Endothelial cell (in vitro differentiated cells): Measurements from ENCODE around the gene XRRA1. TPM values are rescaled to one million over a fixed set of nuclear protein-coding genes. Genes with fewer than 3 reads are reported as not detected.

ENCODE experiments used
- DNase-seq: peaks from one replicate; pipeline ENCODE4 v3.0.0; 2021; ENCODE audit warnings: low spot score
- H3K27ac Mint-ChIP-seq: one replicate; pipeline ENCODE4 v1.8.0; 2021; ENCODE audit warnings: mixed read lengths, inconsistent platforms; ENCODE audit not compliant: unreplicated experiment
- H3K27me3 Mint-ChIP-seq: one replicate; pipeline ENCODE4 v1.8.0; 2021; ENCODE audit warnings: mild to moderate bottlenecking, moderate library complexity, mixed read lengths, inconsistent platforms; ENCODE audit not compliant: unreplicated experiment
- H3K36me3 Mint-ChIP-seq: one replicate; pipeline ENCODE4 v1.8.0; 2021; ENCODE audit warnings: mild to moderate bottlenecking, low read depth, mixed read lengths, inconsistent platforms; ENCODE audit not compliant: unreplicated experiment
- H3K4me1 Mint-ChIP-seq: one replicate; pipeline ENCODE4 v1.8.0; 2021; ENCODE audit warnings: mild to moderate bottlenecking, mixed read lengths, inconsistent platforms; ENCODE audit not compliant: unreplicated experiment
- H3K4me3 Mint-ChIP-seq: one replicate; pipeline ENCODE4 v1.8.0; 2021; ENCODE audit warnings: mild to moderate bottlenecking, mixed read lengths, inconsistent platforms; ENCODE audit not compliant: unreplicated experiment
- H3K9me3 Mint-ChIP-seq: one replicate; pipeline ENCODE4 v1.8.0; 2021; ENCODE audit warnings: mixed read lengths, inconsistent platforms; ENCODE audit not compliant: unreplicated experiment
- CTCF ChIP-seq: fragments of 200-600 bp; sonication (generic); IDR thresholded peaks from one replicate; pipeline ENCODE4 v1.5.0; 2021; ENCODE audit warnings: antibody characterized with exemption; ENCODE audit not compliant: unreplicated experiment
- total RNA-seq: library from RNA; stranded (reverse); fragmentation: NEBNext Ultra II Directional; extraction: Animal tissue kit (Norgen Biotek cat#: 25700); gene quantifications from one replicate; pipeline ENCODE4 v1.2.1, GENCODE V29; 2021; ENCODE audit not compliant: unreplicated experiment

XRRA1 gene
- total RNA-seq, 1 donor from 2014 or later: 8.0 TPM

- DNase-seq: no peak
- Mint-ChIP-seq H3K27ac (no peak overlapping the region), H3K36me3 (peaks cover 13% of the 10 kb centered on the region), H3K4me3 (no peak overlapping the region), H3K9me3 (no peaks in the 10 kb centered on the region), H3K4me1 (no peaks in the 10 kb centered on the region), H3K27me3 (no peaks in the 10 kb centered on the region)
- no peak for TF ChIP-seq CTCF
Observed at GRCh38 chr11:74926304-74927030, 22.4 kb downstream of the XRRA1 start.

DNA sequence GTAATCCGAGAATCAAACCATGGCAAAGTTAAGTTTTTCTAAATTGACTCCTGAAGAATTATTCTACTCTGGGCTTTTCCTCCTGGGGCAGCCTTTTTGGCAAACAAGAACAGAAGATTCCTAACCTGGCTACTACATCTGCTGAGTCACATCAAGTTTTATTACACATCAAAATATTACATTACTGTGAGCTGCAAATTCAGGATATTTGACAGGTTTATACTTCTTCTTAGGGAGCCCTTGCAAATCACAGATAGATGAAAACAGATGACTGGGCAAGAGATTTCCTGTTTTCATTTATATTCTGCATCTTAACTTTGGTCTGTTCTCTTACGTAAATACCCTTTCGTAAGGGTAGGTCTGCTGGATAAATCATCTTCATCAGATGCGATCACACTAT lies 23.6 kb downstream of the XRRA1 start:
- H3K27ac Mint-ChIP-seq: no peak overlapping the region
- no peaks in the 10 kb centered on the region for H3K4me1 Mint-ChIP-seq
- H3K27me3 Mint-ChIP-seq: no peaks in the 10 kb centered on the region
- no peak for TF ChIP-seq CTCF
- H3K36me3 Mint-ChIP-seq: peaks cover 20% of the 10 kb centered on the region
- no peak for DNase-seq
- no peak overlapping the region for H3K4me3 Mint-ChIP-seq
- no peaks in the 10 kb centered on the region for H3K9me3 Mint-ChIP-seq

DNA sequence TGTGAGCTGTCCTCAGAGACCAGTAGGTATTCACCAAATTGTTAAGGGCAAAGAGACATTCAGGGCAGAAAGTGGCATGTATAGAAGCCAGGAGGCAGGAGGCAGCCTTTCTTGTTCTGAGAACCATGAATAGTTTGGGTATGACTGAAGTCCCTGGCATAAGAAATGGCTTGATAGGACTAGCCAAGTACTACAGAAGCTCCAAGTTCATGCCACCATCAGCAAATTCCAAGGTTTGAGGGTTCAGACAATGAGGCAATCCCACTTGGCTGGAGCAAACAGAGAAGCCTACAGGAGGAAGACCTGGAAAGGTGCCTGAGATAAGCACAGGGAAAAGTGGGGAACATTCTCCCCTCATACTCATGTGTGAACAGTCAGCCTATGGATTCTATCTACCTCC lies 25.8 kb downstream of the XRRA1 start:
- H3K9me3 Mint-ChIP-seq: no peaks in the 10 kb centered on the region
- no peak for TF ChIP-seq CTCF
- H3K4me3 Mint-ChIP-seq: no peak overlapping the region
- no peak overlapping the region for H3K27ac Mint-ChIP-seq
- no peaks in the 10 kb centered on the region for H3K27me3 Mint-ChIP-seq
- DNase-seq: no peak
- no peaks in the 10 kb centered on the region for H3K4me1 Mint-ChIP-seq
- H3K36me3 Mint-ChIP-seq: peaks cover 32% of the 10 kb centered on the region

- peaks cover 29% of the 10 kb centered on the region for H3K36me3 Mint-ChIP-seq
- peaks cover 5% of the 10 kb centered on the region for H3K27me3 Mint-ChIP-seq
- no peak overlapping the region for H3K27ac Mint-ChIP-seq
- H3K4me3 Mint-ChIP-seq: no peak overlapping the region
- no peak for TF ChIP-seq CTCF
- no peak for DNase-seq
- peaks cover 9% of the 10 kb centered on the region for H3K4me1 Mint-ChIP-seq
- no peaks in the 10 kb centered on the region for H3K9me3 Mint-ChIP-seq
Observed at GRCh38 chr11:74909812-74910211, 39.1 kb downstream of the XRRA1 start.

GRCh38 chr11:74909385-74909784 lies 39.5 kb downstream of the XRRA1 start:
- DNase-seq: no peak
- peaks cover 5% of the 10 kb centered on the region for H3K27me3 Mint-ChIP-seq
- TF ChIP-seq CTCF: no peak
- peaks cover 13% of the 10 kb centered on the region for H3K4me1 Mint-ChIP-seq
- H3K4me3 Mint-ChIP-seq: no peak overlapping the region
- H3K9me3 Mint-ChIP-seq: no peaks in the 10 kb centered on the region
- H3K27ac Mint-ChIP-seq: no peak overlapping the region
- peaks cover 29% of the 10 kb centered on the region for H3K36me3 Mint-ChIP-seq
